Retinal pigment epithelial cell (primary cell): ENCODE measurements around the gene MARVELD2.
"Not testable (repeated sequence)": the region's sequence is repeated elsewhere in the genome, so short reads cannot be mapped to it uniquely, and the experiment has no call there.

Source experiments
- DNase-seq: peaks from one replicate; pipeline ENCODE4 v3.0.0-alpha.2; 2010; ENCODE audit warnings: low read depth
- H3K4me3 ChIP-seq: 2 replicates; pipeline ENCODE4 v1.5.1; 2011; ENCODE audit warnings: mild to moderate bottlenecking, low read length, control low read depth, moderate library complexity
- TF ChIP-seq, protein P1 (sequence below): conservative IDR thresholded peaks from 2 replicates; pipeline ENCODE4 v1.5.1; 2011; ENCODE audit warnings: low read depth, low read length, control low read depth, inconsistent platforms

The MARVELD2 gene

DNA sequence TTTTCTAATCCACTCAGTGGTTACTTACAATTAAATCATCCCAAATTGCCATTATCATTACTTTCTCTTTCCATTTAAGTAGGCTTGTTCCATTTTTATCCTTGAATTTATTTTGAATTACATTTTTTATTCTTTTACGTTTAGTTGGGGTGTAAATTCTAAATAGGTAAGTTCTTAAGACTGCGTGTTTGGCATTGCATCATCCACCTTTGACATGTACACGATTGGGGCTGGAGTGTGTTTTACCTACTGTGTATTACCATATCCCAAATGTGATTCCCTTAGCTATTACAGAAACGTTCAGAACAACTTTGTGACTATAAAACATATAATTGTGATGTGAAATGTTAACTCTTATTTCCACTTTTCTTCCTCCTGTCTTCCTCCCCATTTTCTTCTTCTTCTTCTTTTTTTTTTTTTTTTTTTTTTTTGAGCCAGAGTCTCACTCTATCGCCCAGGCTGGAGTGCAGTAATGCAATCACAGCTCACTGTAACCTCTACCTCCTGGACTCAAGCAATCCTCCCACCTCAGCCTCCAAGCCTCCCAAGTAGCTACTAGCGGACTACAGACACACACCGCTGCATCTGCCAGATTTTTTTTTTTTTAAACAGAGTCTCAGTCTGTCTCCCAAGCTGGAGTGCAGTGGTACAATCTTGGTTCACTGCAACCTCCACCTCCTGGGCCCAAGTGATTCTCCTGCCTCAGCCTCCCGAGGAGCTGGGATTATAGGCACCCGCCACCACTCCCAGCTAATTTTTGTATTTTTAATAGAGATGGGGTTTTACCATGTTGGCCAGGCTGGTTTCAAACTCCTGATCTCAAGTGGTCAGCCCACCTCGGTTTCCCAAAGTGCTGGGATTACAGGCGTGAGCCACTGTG lies 16.7 kb downstream of the MARVELD2 start:
- H3K4me3 ChIP-seq = no peak overlapping the region
- TF ChIP-seq, protein P1, sequence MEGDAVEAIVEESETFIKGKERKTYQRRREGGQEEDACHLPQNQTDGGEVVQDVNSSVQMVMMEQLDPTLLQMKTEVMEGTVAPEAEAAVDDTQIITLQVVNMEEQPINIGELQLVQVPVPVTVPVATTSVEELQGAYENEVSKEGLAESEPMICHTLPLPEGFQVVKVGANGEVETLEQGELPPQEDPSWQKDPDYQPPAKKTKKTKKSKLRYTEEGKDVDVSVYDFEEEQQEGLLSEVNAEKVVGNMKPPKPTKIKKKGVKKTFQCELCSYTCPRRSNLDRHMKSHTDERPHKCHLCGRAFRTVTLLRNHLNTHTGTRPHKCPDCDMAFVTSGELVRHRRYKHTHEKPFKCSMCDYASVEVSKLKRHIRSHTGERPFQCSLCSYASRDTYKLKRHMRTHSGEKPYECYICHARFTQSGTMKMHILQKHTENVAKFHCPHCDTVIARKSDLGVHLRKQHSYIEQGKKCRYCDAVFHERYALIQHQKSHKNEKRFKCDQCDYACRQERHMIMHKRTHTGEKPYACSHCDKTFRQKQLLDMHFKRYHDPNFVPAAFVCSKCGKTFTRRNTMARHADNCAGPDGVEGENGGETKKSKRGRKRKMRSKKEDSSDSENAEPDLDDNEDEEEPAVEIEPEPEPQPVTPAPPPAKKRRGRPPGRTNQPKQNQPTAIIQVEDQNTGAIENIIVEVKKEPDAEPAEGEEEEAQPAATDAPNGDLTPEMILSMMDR = no peak
- DNase-seq = no peak

DNA sequence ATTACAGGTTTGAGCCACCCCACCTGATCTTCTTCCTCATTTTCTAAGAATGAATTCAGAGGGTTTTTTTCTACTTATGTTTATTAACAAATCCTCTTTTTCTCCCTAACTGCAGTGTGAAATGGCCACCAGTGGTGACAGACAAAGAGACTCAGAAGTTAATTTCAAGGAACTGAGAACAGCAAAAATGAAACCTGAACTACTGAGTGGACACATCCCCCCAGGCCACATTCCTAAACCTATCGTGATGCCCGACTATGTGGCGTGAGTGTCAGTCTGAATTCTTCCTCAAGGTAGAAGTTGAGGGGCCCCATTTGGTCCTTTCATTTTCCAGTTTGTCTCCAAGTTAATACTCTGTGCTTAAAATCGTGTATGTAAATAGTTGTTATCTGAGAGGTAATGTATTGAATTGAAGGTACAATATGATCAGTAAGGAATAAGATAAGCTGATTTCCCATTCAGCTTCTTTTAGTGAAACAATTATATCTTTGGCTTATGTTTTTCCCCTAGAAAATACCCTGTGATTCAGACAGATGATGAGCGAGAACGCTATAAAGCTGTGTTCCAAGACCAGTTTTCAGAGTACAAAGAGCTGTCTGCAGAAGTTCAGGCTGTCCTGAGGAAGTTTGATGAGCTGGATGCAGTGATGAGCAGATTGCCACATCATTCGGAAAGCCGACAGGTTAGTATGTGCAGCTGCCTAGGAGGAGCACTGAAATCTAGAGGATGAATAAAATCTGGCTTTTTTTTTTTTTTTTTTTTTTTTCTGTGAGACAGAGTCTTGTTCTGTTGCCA lies 17.7 kb downstream of the MARVELD2 start:
- no peak for DNase-seq
- H3K4me3 ChIP-seq = no peak overlapping the region
- TF ChIP-seq, protein P1 = no peak

DNA sequence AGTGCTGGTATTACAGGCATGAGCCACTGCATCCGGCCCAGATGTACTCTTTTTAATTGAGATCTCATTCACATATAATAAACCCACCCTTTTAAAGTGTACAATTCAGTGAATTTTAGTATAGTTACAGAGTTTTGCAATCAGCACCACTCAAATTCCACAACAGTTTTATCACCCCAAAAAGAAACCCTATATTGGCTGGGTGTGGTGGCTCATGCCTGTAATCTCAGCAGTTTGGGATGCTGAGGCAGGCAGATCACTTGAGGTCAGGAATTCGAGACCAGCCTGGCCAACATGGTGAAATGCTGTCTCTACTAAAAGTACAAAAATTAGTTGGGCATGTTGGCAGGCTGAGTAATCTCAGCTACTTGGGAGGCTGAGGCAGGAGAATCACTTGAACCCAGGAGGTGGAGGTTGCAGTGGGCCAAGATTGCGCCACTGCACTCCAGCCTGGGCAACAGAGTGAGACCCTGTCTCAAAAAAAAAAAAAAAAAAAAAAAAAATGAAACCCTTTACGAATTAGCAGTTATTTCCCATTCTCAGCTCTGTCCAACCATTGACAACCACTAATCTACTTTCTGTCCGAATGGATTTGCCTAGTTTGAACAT lies 20.5 kb downstream of the MARVELD2 start:
- H3K4me3 ChIP-seq, DNase-seq: not testable (repeated sequence)

DNA sequence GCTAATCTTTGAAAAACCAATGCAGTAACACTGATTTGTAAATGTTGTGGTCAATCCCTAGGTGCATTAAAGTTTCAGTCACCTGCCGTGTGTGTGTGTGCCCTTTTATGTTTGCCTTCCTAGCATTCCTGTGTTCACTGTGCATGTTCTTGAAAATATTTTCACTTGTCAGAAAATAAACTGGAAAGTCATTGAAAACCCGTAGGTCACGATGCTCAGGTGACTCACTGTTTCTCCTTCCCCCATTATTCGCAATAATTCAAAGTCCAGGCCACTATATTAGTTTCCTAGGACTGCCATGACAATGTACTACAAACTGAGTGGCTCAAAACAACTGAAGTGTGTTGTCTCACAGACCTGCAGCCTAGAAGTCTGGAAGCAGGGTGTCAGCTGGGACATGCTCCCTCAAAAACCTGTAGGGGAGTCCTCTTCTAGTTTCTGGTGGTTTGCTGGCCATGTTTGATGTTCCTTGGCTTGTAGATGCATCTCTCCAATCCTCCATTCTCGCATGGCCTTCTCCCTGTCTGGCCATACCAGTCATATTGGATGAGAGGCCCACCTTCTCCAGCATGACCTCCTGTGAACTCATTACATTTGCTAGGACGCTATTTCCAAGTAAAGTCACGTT lies 29.3 kb downstream of the MARVELD2 start:
- no peak overlapping the region for H3K4me3 ChIP-seq
- DNase-seq = no peak
- TF ChIP-seq, protein P1 = no peak

DNA sequence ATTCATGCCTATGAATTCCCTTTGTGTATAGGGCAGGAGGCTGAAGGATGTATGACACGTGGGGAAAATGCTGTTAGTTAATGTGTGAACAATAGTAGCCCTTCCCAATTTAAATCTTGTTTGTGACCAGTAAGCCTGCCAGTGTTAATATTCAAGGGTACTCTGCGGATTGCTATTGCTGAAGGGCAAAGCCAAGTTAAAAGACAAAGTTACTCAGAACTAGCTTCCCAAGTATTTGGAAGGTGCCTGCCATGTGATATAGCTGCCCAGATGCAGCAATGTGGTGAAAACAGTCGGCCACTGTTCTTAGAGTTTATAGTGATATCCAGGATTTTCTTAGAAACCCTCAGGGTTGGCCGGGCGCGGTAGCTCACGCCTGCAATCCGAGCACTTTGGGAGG lies 34.6 kb downstream of the MARVELD2 start:
- TF ChIP-seq, protein P1 = no peak
- no peak for DNase-seq
- no peak overlapping the region for H3K4me3 ChIP-seq

DNA sequence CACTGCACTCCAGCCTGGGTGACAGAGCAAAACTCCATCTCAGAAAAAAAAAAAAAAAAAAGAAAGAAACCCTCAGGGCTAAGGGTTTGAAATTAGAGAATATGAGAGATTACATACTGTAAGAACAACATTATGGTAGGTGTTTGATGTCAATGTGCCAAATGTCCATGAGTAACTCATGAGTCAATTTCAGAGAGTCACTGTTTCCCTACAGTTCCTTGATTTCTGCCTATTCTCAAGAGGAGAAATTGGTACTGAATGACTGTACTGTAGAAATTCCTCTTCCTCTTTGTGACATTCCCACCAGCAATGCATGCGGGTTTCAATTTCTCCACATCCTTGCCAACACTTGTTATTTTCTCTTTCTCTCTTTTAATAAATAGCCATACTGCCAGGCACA lies 35.2 kb downstream of the MARVELD2 start:
- no peak for DNase-seq
- TF ChIP-seq, protein P1 = no peak
- H3K4me3 ChIP-seq = no peak overlapping the region

DNA sequence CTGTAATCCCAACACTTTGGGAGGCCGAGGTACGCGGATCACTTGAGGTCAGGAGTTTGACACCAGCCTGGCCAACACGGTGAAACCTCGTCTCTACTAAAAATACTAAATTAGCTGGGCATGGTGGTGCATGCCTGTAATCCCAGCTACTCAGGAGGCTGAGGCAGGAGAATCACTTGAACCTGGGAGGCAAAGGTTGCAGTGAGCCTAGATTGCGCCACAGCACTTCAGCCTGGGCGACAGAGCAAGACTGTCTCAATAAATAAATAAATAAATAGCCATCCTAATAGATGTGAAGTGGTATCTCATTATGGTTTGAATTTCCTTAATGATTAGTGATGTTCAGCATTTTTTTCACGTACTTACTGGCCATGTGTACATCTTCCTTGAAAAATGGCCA lies 35.6 kb downstream of the MARVELD2 start:
- not testable (repeated sequence) for DNase-seq, H3K4me3 ChIP-seq
